Uterus (tissue), 2 donors: Measurements from ENCODE around the gene KCNMB2.

ENCODE experiments used
- POLR2A ChIP-seq, 2 donors: fragments of 450-650 bp; IDR thresholded peaks; one replicate each; pipeline ENCODE4 v1.6.1; 2016; ENCODE audit warnings: antibody characterized with exemption in 2 of 2, mild to moderate bottlenecking in 1 of 2, moderate library complexity in 1 of 2
- TF ChIP-seq, protein P1 (sequence below), 4 experiments: fragments of 200-600 bp in 2 of 4; fragments of 450-650 bp in 2 of 4; sonication (generic) in 2 of 4; IDR thresholded peaks; one replicate each; pipeline ENCODE4 v1.5.1; 2016 to 2019; ENCODE audit warnings: antibody characterized with exemption in 4 of 4, mild to moderate bottlenecking in 2 of 4, moderate library complexity in 1 of 4

- TF ChIP-seq, protein P1, sequence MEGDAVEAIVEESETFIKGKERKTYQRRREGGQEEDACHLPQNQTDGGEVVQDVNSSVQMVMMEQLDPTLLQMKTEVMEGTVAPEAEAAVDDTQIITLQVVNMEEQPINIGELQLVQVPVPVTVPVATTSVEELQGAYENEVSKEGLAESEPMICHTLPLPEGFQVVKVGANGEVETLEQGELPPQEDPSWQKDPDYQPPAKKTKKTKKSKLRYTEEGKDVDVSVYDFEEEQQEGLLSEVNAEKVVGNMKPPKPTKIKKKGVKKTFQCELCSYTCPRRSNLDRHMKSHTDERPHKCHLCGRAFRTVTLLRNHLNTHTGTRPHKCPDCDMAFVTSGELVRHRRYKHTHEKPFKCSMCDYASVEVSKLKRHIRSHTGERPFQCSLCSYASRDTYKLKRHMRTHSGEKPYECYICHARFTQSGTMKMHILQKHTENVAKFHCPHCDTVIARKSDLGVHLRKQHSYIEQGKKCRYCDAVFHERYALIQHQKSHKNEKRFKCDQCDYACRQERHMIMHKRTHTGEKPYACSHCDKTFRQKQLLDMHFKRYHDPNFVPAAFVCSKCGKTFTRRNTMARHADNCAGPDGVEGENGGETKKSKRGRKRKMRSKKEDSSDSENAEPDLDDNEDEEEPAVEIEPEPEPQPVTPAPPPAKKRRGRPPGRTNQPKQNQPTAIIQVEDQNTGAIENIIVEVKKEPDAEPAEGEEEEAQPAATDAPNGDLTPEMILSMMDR (IDR thresholded peaks at IDR 0.05), result no peak
- no peak for TF ChIP-seq POLR2A (IDR thresholded peaks at IDR 0.05)
Measured at GRCh38 chr3:178680489-178680888, 144.3 kb downstream of the KCNMB2 start.
